Ovary (tissue), 9 donors: ENCODE measurements around the gene MPND. TPM values are rescaled to one million over a fixed set of nuclear protein-coding genes. Genes with fewer than 3 reads are reported as not detected.

ENCODE experiments used
- DNase-seq, 5 donors: peaks; one replicate each; pipeline ENCODE4 v3.0.0-alpha.2; 2019 to 2020
- H3K27ac ChIP-seq, 2 donors: fragments of 200-600 bp; one replicate each; pipeline versions ENCODE4 v1.5.1 to v1.8.0; 2019 to 2022
- H3K27me3 ChIP-seq: fragments of 200-600 bp; one replicate; pipeline ENCODE4 v1.8.0; 2022
- H3K36me3 ChIP-seq: fragments of 200-600 bp; sonication (generic); one replicate; pipeline ENCODE4 v1.5.1; 2019
- H3K4me1 ChIP-seq: one replicate; pipeline ENCODE4 v1.8.1; 2013; ENCODE audit warnings: mild to moderate bottlenecking, moderate library complexity; ENCODE audit not compliant: insufficient read depth
- H3K4me3 ChIP-seq: fragments of 200-600 bp; sonication (generic); one replicate; pipeline ENCODE4 v1.5.1; 2017
- H3K9me3 ChIP-seq, 2 donors: fragments of 200-600 bp in 1 of 2; sonication (generic) in 1 of 2; one replicate each; pipeline versions ENCODE4 v1.5.1 to v1.8.1; 2013 to 2019; ENCODE audit warnings: mild to moderate bottlenecking in 1 of 2, moderate library complexity in 1 of 2
- EP300 ChIP-seq: sonication (generic); formaldehyde crosslinking; IDR thresholded peaks from one replicate; pipeline ENCODE4 v1.6.1; 2017; ENCODE audit warnings: antibody characterized with exemption
- POLR2A ChIP-seq: fragments of 450-650 bp; IDR thresholded peaks from one replicate; pipeline ENCODE4 v1.6.1; 2017; ENCODE audit warnings: antibody characterized with exemption, mild to moderate bottlenecking, moderate library complexity
- WGBS, 3 donors: extraction: QIAGEN DNeasy Blood & Tissue Kit in 1 of 3; methylation state at CpG; one replicate each; pipeline versions ENCODE4 v1.1.5 to v1.1.7; 2013 to 2017; 5-methylcytosine and 5-hydroxymethylcytosine counted together
- intact Hi-C, 4 donors: fragments of 100-400 bp; cut with DNase I; formaldehyde crosslinking; loops; one replicate each; pipeline versions ENCODE4 v1.11.0 to v1.15.1; 2022 to 2023
- polyA plus RNA-seq, 2 donors: library from polyadenylated mRNA; stranded (reverse); fragments of 200-250 nt in 1 of 2; fragments of 350-450 nt in 1 of 2; fragmentation: Illumina TruSeq in 1 of 2; extraction: RNeasy Lipid Tissue Mini Kit (QIAGEN cat#74804) in 1 of 2; gene quantifications; one replicate each; pipeline ENCODE4 v1.2.3, GENCODE V29; 2013 to 2014
- total RNA-seq, 7 donors: library from RNA; depleted of rRNA in 2 of 7; stranded (reverse); fragments of >200 nt in 2 of 7; fragmentation: NEBNext Ultra II Directional in 3 of 7; extraction: Animal tissue kit (Norgen Biotek cat#: 25700) in 3 of 7; gene quantifications; one replicate each; pipeline versions ENCODE4 v1.1.0 to v1.2.4, GENCODE V29; 2016 to 2023
- TF ChIP-seq, protein P1 (sequence below), 3 donors: fragments of 450-650 bp in 2 of 3; fragments of 200-600 bp in 1 of 3; IDR thresholded peaks; one replicate each; pipeline versions ENCODE4 v1.5.1 to v1.8.0; 2016 to 2022; ENCODE audit warnings: antibody characterized with exemption in 3 of 3, mild to moderate bottlenecking in 1 of 3
- donor health status: DM: no; HTN: no; CAD: no; lungs with moderate emphysema.
- donor health status: DM: no; HTN: no; CAD: no.
- donor health status: Bipolar disorder and iron deficiency.
- donor health status: DM: yes; HTN: yes; CAD: no.
- donor health status: DM: no; HTN: no; CAD: no.
- donor health status: DM: yes; HTN: yes; CAD: no.

The MPND gene
- total and polyA plus RNA-seq, 9 donors: 2.4 to 31.1 (median 15.1) TPM

DNA sequence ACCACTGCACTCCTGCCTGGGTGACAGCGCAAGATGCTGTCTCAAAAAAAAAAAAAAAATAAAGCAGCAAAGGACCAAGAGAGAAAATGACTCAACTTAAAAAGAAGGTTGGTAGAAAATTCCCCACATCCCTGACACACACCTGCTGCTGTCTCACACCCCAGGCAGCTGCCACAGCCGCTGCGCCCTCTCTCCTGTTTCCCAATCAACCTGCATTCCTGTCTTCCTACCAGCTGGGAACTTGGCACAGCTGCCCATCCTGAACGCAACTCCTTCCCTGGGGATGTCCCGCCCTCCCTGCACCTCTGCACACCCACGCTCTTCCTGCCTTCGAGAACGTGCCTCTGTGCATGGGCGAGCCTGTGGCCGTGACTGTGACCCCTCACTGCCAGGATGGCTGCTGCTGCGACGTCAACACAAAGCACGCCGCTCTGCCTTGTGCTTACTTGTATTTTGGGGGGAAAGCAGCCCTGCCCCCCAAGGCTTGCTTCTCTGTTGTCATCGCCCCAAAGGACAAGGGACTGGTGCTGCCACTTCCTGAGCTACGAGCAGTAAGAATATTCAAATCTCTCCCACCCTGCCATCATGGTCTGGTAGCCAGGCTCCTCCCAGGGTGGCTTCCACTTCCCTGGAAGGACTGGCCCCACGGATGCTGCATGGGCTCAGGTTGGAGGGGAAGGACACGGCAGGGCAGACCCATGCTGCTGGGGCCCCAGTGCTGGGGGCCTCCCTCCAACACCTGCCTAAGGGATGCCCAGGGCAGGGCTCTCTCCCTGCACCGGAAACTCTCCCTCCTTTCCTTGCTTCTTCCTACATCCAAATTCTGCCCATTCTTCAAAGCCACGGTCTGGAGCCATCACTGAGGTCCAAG, 36.3 kb downstream of the MPND start:
- no peak overlapping the region for H3K27ac ChIP-seq
- H3K4me1 ChIP-seq: peaks cover 22% of the 10 kb centered on the region
- no peaks in the 10 kb centered on the region for H3K27me3 ChIP-seq
- no peak for DNase-seq
- intact Hi-C loops: no loop called here
- no peaks in the 10 kb centered on the region for H3K9me3 ChIP-seq
- TF ChIP-seq, protein P1, sequence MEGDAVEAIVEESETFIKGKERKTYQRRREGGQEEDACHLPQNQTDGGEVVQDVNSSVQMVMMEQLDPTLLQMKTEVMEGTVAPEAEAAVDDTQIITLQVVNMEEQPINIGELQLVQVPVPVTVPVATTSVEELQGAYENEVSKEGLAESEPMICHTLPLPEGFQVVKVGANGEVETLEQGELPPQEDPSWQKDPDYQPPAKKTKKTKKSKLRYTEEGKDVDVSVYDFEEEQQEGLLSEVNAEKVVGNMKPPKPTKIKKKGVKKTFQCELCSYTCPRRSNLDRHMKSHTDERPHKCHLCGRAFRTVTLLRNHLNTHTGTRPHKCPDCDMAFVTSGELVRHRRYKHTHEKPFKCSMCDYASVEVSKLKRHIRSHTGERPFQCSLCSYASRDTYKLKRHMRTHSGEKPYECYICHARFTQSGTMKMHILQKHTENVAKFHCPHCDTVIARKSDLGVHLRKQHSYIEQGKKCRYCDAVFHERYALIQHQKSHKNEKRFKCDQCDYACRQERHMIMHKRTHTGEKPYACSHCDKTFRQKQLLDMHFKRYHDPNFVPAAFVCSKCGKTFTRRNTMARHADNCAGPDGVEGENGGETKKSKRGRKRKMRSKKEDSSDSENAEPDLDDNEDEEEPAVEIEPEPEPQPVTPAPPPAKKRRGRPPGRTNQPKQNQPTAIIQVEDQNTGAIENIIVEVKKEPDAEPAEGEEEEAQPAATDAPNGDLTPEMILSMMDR (IDR thresholded peaks at IDR 0.05): no peak
- H3K36me3 ChIP-seq: no peaks in the 10 kb centered on the region
- H3K4me3 ChIP-seq: no peak overlapping the region
- WGBS, 3 donors: 57 to 76% (median 72%) methylated on average over 17 to 20 of the region's 20 CpGs

DNA sequence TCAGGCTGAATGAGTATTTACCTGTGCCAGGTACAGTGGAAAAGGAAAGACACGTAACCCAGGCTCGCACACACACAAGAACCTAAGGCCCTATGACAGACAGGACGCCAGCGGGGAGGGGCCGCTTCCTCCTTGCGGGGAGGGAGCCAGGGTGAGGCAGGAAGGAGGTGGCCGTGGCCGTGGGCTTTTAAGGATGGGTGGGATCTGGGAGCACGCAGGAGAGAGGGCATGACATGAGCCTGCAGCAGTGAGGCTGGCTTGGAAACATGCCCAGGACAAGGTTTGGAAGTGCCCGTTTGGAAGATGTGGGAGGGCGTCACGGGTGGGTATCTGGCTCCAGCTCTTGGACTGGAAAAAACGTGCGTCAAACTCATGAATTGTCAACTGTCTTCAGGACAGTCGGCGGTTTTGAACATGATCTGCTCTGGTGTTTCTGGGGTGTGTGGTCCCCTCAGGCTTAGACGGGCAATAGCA, 36.9 kb downstream of the MPND start:
- H3K27ac ChIP-seq: no peak overlapping the region
- intact Hi-C loops: no loop called here
- no peaks in the 10 kb centered on the region for H3K36me3 ChIP-seq
- DNase-seq: peak in 2 of 5 donors; percentile 29 to 33
- H3K4me1 ChIP-seq: peaks cover 15% of the 10 kb centered on the region
- WGBS, 3 donors: 54 to 60% (median 59%) methylated on average over 17 of the region's 17 CpGs
- no peaks in the 10 kb centered on the region for H3K27me3 ChIP-seq
- no peak overlapping the region for H3K4me3 ChIP-seq
- no peaks in the 10 kb centered on the region for H3K9me3 ChIP-seq
- TF ChIP-seq POLR2A (no peak), EP300 (no peak)
- TF ChIP-seq, protein P1 (IDR thresholded peaks at IDR 0.05): no peak

DNA sequence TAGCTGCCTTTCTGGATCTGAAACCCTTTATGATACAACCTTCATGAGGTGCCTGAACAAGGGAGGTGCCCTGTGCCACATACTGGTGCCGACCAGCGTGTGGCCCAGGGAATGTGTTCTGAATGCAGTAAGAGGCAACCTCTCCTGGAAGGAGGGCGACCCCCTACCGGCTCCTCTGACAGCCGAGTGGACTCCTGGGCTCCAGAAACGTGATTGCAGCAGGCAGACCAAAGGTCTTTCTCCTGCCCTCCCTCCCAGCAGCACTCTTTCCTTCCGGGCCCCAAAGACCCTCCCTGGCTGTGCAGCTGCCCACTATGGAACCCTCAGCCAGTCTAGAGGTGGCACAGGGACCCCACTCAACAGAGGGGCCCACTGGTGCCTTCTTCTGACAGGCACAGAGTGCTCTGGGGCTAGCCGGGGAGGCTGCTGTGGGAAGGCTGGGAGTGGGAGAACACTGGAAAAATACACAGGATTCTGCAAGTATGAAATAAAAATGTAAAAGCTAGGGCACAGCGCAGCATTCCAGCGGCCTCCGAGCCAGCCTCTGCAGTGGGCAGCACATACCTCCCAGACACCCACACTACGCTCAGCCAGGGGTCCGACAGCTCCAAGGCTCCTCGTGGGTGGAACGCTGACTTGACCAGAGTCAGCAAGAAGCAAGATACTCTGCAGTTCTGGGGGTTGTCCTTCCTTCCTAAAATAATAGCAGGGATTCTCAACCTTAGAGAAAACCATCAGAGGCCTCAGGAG, 42.1 kb downstream of the MPND start:
- DNase-seq: no peak
- intact Hi-C loops: no loop called here
- 72 to 83% (median 80%) methylated on average over 15 of the region's 15 CpGs for WGBS, 3 donors
- H3K4me3 ChIP-seq: no peak overlapping the region
- H3K9me3 ChIP-seq: no peaks in the 10 kb centered on the region
- TF ChIP-seq EP300: no peak
- no peak for TF ChIP-seq POLR2A
- TF ChIP-seq, protein P1 (IDR thresholded peaks at IDR 0.05): no peak
- no peaks in the 10 kb centered on the region for H3K36me3 ChIP-seq
- H3K4me1 ChIP-seq: peaks cover 10% of the 10 kb centered on the region
- H3K27me3 ChIP-seq: no peaks in the 10 kb centered on the region
- H3K27ac ChIP-seq: no peak overlapping the region

DNA sequence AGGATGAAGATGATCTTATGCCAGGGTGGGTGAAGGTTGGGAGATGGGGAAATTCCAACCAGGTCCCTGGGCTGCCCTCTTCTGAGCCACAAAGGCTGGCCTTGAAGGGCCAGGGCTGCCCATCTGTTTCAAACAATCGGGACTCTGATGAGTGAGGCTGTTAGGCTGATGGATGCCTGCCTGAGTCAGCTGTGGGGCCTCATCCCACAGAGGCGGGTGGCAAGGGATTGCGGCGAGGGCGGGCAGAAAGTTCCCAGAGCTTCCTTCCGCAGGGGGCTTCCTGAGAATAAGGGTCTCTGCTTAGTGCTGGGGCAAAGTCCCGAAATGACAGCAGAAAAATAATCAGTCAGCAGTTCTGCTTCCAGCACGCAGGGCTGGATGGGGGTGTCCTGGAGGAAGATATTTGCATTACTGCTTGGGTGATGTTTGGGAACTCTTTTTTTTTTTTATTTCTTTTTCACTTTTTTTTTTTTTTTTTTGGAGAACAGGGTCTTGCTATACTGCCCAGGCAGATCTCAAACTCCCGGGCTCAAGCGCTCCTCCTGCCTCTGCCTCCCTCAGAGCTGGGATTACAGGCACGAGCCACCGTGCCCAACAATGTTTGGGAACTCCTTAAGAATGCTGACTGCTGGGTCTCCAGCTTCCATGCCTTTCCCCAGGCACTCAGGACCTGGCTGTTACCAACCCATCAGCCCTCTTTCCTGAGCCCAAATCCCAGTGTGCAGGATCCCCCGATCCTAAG, 42.9 kb downstream of the MPND start:
- Histone ChIP-seq H3K27ac (no peak overlapping the region), H3K9me3 (no peaks in the 10 kb centered on the region), H3K36me3 (no peaks in the 10 kb centered on the region), H3K4me3 (no peak overlapping the region), H3K4me1 (peaks cover 15% of the 10 kb centered on the region), H3K27me3 (no peaks in the 10 kb centered on the region)
- DNase-seq: no peak
- 77 to 86% (median 84%) methylated on average over 13 of the region's 13 CpGs for WGBS, 3 donors
- intact Hi-C loops: no loop called here
- no peak for TF ChIP-seq EP300
- TF ChIP-seq POLR2A: no peak
- TF ChIP-seq, protein P1 (IDR thresholded peaks at IDR 0.05): no peak
